H1 (cell line): ENCODE measurements around the gene MRPL55. TPM values are rescaled to one million over a fixed set of nuclear protein-coding genes. Genes with fewer than 3 reads are reported as not detected.

Source experiments
- CTCF ChIA-PET: fragments of 300-600 bp; sonication (Branson Sonifier 250); formaldehyde crosslinking; loops from one replicate; lab custom pipeline; 2021; ENCODE audit not compliant: partially characterized antibody; lab: Charles Lee
- POLR2A ChIA-PET: fragments of 300-600 bp; sonication (Branson Sonifier 250); formaldehyde crosslinking; loops from one replicate; lab custom pipeline; 2021; ENCODE audit warnings: inconsistent platforms; ENCODE audit not compliant: partially characterized antibody; lab: Charles Lee
- DNase-seq, 2 experiments: peaks; one replicate each; pipeline versions ENCODE4 v3.0.0 to v3.0.0-alpha.2; 2010 to 2022; ENCODE audit warnings: low spot score in 2 of 2, low read depth in 1 of 2, mixed read lengths in 1 of 2
- FAIRE-seq: peaks from 2 replicates; lab custom pipeline; 2011; peaks lifted over from hg19 to GRCh38; lab: Jason Lieb, UNC
- H2AFZ ChIP-seq: 2 replicates; pipeline ENCODE4 v1.8.1; 2012; ENCODE audit warnings: low read length, inconsistent platforms
- H2AK5ac ChIP-seq: 2 replicates; pipeline ENCODE4 v1.6.1; 2013; ENCODE audit warnings: low read depth, low read length
- H2BK120ac ChIP-seq: replicated peaks from 2 replicates; pipeline ENCODE3; 2013; ENCODE audit warnings: low read depth, low read length, inconsistent platforms
- H2BK12ac ChIP-seq: 2 replicates; pipeline ENCODE4 v1.6.1; 2013; ENCODE audit warnings: low read depth, low read length
- H2BK15ac ChIP-seq: 2 replicates; pipeline ENCODE4 v1.6.1; 2013; ENCODE audit warnings: low read length
- H2BK20ac ChIP-seq: 2 replicates; pipeline ENCODE4 v1.6.1; 2013; ENCODE audit warnings: low read length
- H2BK5ac ChIP-seq: 2 replicates; pipeline ENCODE4 v1.6.1; 2013; ENCODE audit warnings: low read depth, low read length
- H3K14ac ChIP-seq: 2 replicates; pipeline ENCODE4 v1.6.1; 2013; ENCODE audit warnings: inconsistent platforms; ENCODE audit not compliant: insufficient read length
- H3K18ac ChIP-seq: 2 replicates; pipeline ENCODE4 v1.6.1; 2013; ENCODE audit warnings: low read length; ENCODE audit errors: extremely low read depth
- H3K23ac ChIP-seq: 2 replicates; pipeline ENCODE4 v1.6.1; 2013; ENCODE audit warnings: inconsistent platforms; ENCODE audit not compliant: insufficient read length
- H3K23me2 ChIP-seq: 2 replicates; pipeline ENCODE4 v1.6.1; 2013; ENCODE audit warnings: low read depth, low read length
- H3K27ac ChIP-seq: 2 replicates; pipeline ENCODE4 v1.6.1; 2011; ENCODE audit warnings: low read depth, low read length, inconsistent platforms
- H3K27me3 ChIP-seq, 4 experiments: replicated peaks in 1 of 4; 1 replicate in 1 of 4; 2 replicates in 3 of 4; pipeline versions ENCODE4 v1.6.1 to v1.8.1; 2011 to 2013; ENCODE audit warnings: low read length in 3 of 4, mild to moderate bottlenecking in 3 of 4, inconsistent platforms in 2 of 4, mixed read lengths in 2 of 4, moderate library complexity in 1 of 4; ENCODE audit not compliant: control insufficient read depth in 3 of 4, insufficient read depth in 3 of 4; ENCODE audit errors: extremely low read depth in 1 of 4
- H3K36me3 ChIP-seq, 4 experiments: 2 replicates each; pipeline versions ENCODE4 v1.6.1 to v1.8.1; 2011 to 2013; ENCODE audit warnings: mild to moderate bottlenecking in 4 of 4, low read length in 3 of 4, moderate library complexity in 2 of 4, control low read depth in 1 of 4, inconsistent platforms in 1 of 4; ENCODE audit not compliant: insufficient read depth in 4 of 4, control insufficient read depth in 2 of 4
- H3K4ac ChIP-seq: replicated peaks from 2 replicates; pipeline ENCODE3; 2013; ENCODE audit warnings: low read length, low read depth, mixed read lengths, inconsistent platforms; ENCODE audit not compliant: insufficient read length
- H3K4me1 ChIP-seq, 4 experiments: replicated peaks in 1 of 4; 1 replicate in 1 of 4; 2 replicates in 3 of 4; pipeline versions ENCODE4 v1.6.1 to v1.8.1; 2011 to 2013; ENCODE audit warnings: low read length in 3 of 4, inconsistent platforms in 2 of 4, mixed read lengths in 1 of 4; ENCODE audit not compliant: insufficient read depth in 4 of 4, control insufficient read depth in 3 of 4
- H3K4me2 ChIP-seq, 2 experiments: 2 replicates each; pipeline versions ENCODE4 v1.6.1 to v1.8.1; 2011 to 2013; ENCODE audit warnings: low read depth in 2 of 2, low read length in 2 of 2, control low read depth in 1 of 2, inconsistent platforms in 1 of 2, mild to moderate bottlenecking in 1 of 2; ENCODE audit not compliant: insufficient read depth in 1 of 2
- H3K4me3 ChIP-seq, 4 experiments: fragments of 200-600, 300-600 bp in 1 of 4; sonication (generic), shearing (Covaris generic), sonication (Bioruptor Twin) in 1 of 4; 2 replicates each; pipeline versions ENCODE4 v1.5.1 to v1.8.1; 2011 to 2016; ENCODE audit warnings: low read length in 4 of 4, low read depth in 3 of 4, control low read depth in 2 of 4, inconsistent platforms in 2 of 4, mild to moderate bottlenecking in 2 of 4, mixed read lengths in 1 of 4, moderate library complexity in 1 of 4; ENCODE audit not compliant: insufficient read depth in 2 of 4; ENCODE audit errors: extremely low read depth in 1 of 4
- H3K56ac ChIP-seq: replicated peaks from 2 replicates; pipeline ENCODE3; 2013; ENCODE audit warnings: low read depth, mild to moderate bottlenecking, mixed read lengths, low read length, inconsistent platforms; ENCODE audit not compliant: insufficient read length
- H3K79me1 ChIP-seq: 2 replicates; pipeline ENCODE4 v1.6.1; 2013; ENCODE audit warnings: low read depth, low read length, control low read depth
- H3K79me2 ChIP-seq, 2 experiments: 2 replicates each; pipeline versions ENCODE4 v1.6.1 to v1.8.1; 2012 to 2013; ENCODE audit warnings: low read length in 2 of 2, mild to moderate bottlenecking in 2 of 2, inconsistent platforms in 1 of 2; ENCODE audit not compliant: insufficient read depth in 2 of 2, control insufficient read depth in 1 of 2
- H3K9ac ChIP-seq, 4 experiments: replicated peaks in 1 of 4; 1 replicate in 1 of 4; 2 replicates in 3 of 4; pipeline versions ENCODE4 v1.6.1 to v1.8.1; 2011 to 2013; ENCODE audit warnings: low read depth in 3 of 4, low read length in 3 of 4, control low read depth in 2 of 4, mild to moderate bottlenecking in 2 of 4, moderate library complexity in 2 of 4, inconsistent platforms in 1 of 4; ENCODE audit errors: extremely low read depth in 1 of 4
- H3K9me3 ChIP-seq, 2 experiments: 2 replicates each; pipeline versions ENCODE4 v1.6.1 to v1.8.1; 2012 to 2013; ENCODE audit warnings: mild to moderate bottlenecking in 2 of 2, moderate library complexity in 2 of 2, control low read depth in 1 of 2, inconsistent platforms in 1 of 2, low read depth in 1 of 2, low read length in 1 of 2, mixed read lengths in 1 of 2; ENCODE audit not compliant: insufficient read depth in 2 of 2
- H4K20me1 ChIP-seq, 2 experiments: replicated peaks in 1 of 2; 2 replicates each; pipeline versions ENCODE3 to v1.8.1; 2011 to 2013; ENCODE audit warnings: inconsistent platforms in 2 of 2, low read length in 2 of 2, mild to moderate bottlenecking in 1 of 2; ENCODE audit not compliant: insufficient read depth in 2 of 2, control insufficient read depth in 1 of 2
- H4K5ac ChIP-seq: 2 replicates; pipeline ENCODE4 v1.6.1; 2013; ENCODE audit warnings: low read length, low read depth, mixed read lengths, inconsistent platforms; ENCODE audit not compliant: insufficient read length
- H4K8ac ChIP-seq: 2 replicates; pipeline ENCODE4 v1.8.0; 2013; ENCODE audit warnings: mild to moderate bottlenecking, moderate library complexity, low read length, inconsistent platforms; ENCODE audit not compliant: insufficient read depth; ENCODE audit errors: extremely low read depth
- H4K91ac ChIP-seq: replicated peaks from 2 replicates; pipeline ENCODE3; 2013; ENCODE audit warnings: low read length, mixed read lengths, inconsistent platforms; ENCODE audit not compliant: insufficient read length
- BACH1 ChIP-seq: IDR thresholded peaks from 2 replicates; pipeline ENCODE4 v1.6.1; 2012; ENCODE audit warnings: low read length, improper control_type of control experiment
- BRCA1 ChIP-seq: IDR thresholded peaks from 2 replicates; pipeline ENCODE4 v1.6.1; 2012; ENCODE audit warnings: low read depth, low read length, improper control_type of control experiment
- CEBPB ChIP-seq: IDR thresholded peaks from 2 replicates; pipeline ENCODE4 v1.6.1; 2012; ENCODE audit warnings: low read depth, low read length
- GABPA ChIP-seq: IDR thresholded peaks from 2 replicates; pipeline ENCODE4 v1.6.1; 2011; ENCODE audit warnings: mild to moderate bottlenecking, low read length, moderate library complexity, borderline replicate concordance; ENCODE audit not compliant: insufficient read depth
- HDAC2 ChIP-seq, 2 experiments: fragments of 300-600 bp in 1 of 2; sonication (generic) in 1 of 2; IDR thresholded peaks; 2 replicates each; pipeline ENCODE4 v1.6.1; 2011 to 2012; ENCODE audit warnings: low read depth in 2 of 2, low read length in 2 of 2, mild to moderate bottlenecking in 2 of 2, moderate library complexity in 2 of 2, borderline replicate concordance in 1 of 2, inconsistent platforms in 1 of 2
- JUND ChIP-seq: IDR thresholded peaks from 2 replicates; pipeline ENCODE4 v1.6.1; 2011; ENCODE audit warnings: mild to moderate bottlenecking, improper control_type of control experiment, low read length
- KDM5A ChIP-seq: fragments of 200-600 bp; IDR thresholded peaks from 2 replicates; pipeline ENCODE4 v1.7.1; 2012; ENCODE audit warnings: mild to moderate bottlenecking, low read length, inconsistent platforms, mixed read lengths
- PHF8 ChIP-seq: fragments of 200-600 bp; sonication (generic); conservative IDR thresholded peaks from 2 replicates; pipeline ENCODE4 v1.7.1; 2012; ENCODE audit warnings: low read depth, mild to moderate bottlenecking, inconsistent platforms, low read length, moderate library complexity
- SAP30 ChIP-seq: fragments of 300-600 bp; sonication (generic); IDR thresholded peaks from 2 replicates; pipeline ENCODE4 v1.7.1; 2012; ENCODE audit warnings: low read length, moderate library complexity, mild to moderate bottlenecking, inconsistent platforms; ENCODE audit not compliant: insufficient read depth, insufficient replicate concordance
- SP4 ChIP-seq: IDR thresholded peaks from 2 replicates; pipeline ENCODE4 v1.6.1; 2012; ENCODE audit warnings: low read length, inconsistent platforms
- YY1 ChIP-seq: IDR thresholded peaks from 2 replicates; pipeline ENCODE4 v1.6.1; 2011; ENCODE audit warnings: low read depth, mild to moderate bottlenecking, low read length
- ZNF274 ChIP-seq: IDR thresholded peaks from 2 replicates; pipeline ENCODE4 v1.7.0; 2012; ENCODE audit warnings: low read length, borderline replicate concordance; ENCODE audit errors: extremely low read depth
- WGBS, 2 experiments: shearing (Covaris generic) in 1 of 2; methylation state at CpG; one replicate each; pipeline versions ENCODE4 v1.1.6 to v1.1.7; 2013 to 2015; ENCODE audit warnings: low lambda C conversion rate in 2 of 2, mixed read lengths in 2 of 2, inconsistent platforms in 1 of 2, low coverage in 1 of 2, missing lambda C conversion rate in 1 of 2; ENCODE audit not compliant: insufficient replicate concordance in 2 of 2, insufficient coverage in 1 of 2, insufficient read length in 1 of 2; ENCODE audit errors: extremely low coverage in 1 of 2, missing lambda C conversion rate in 1 of 2; 5-methylcytosine and 5-hydroxymethylcytosine counted together
- polyA plus RNA-seq, 7 experiments: library from polyadenylated mRNA; depleted of rRNA in 3 of 7; stranded (reverse) in 5 of 7; unstranded in 2 of 7; fragments of >200 nt in 5 of 7; fragments of 200-250 nt in 2 of 7; gene quantifications; 1 replicate in 5 of 7; 2 replicates in 1 of 7; 4 replicates in 1 of 7; pipeline versions ENCODE4 v1.2.1 to v1.2.3, GENCODE V29; 2011 to 2013; ENCODE audit warnings: missing spikeins in 2 of 7, mixed read lengths in 2 of 7
- total RNA-seq: library from RNA; stranded (reverse); fragmentation: NEBNext Ultra II Directional; extraction: Animal tissue kit (Norgen Biotek cat#: 25700); gene quantifications from 2 replicates; pipeline ENCODE4 v1.2.1, GENCODE V29; 2021

Gene MRPL55
- total and polyA plus RNA-seq, 2 of the 8 experiments (the other 6 are each of a cell fraction or from before 2014, with no cell fraction given), result 59.0 to 244 TPM

DNA sequence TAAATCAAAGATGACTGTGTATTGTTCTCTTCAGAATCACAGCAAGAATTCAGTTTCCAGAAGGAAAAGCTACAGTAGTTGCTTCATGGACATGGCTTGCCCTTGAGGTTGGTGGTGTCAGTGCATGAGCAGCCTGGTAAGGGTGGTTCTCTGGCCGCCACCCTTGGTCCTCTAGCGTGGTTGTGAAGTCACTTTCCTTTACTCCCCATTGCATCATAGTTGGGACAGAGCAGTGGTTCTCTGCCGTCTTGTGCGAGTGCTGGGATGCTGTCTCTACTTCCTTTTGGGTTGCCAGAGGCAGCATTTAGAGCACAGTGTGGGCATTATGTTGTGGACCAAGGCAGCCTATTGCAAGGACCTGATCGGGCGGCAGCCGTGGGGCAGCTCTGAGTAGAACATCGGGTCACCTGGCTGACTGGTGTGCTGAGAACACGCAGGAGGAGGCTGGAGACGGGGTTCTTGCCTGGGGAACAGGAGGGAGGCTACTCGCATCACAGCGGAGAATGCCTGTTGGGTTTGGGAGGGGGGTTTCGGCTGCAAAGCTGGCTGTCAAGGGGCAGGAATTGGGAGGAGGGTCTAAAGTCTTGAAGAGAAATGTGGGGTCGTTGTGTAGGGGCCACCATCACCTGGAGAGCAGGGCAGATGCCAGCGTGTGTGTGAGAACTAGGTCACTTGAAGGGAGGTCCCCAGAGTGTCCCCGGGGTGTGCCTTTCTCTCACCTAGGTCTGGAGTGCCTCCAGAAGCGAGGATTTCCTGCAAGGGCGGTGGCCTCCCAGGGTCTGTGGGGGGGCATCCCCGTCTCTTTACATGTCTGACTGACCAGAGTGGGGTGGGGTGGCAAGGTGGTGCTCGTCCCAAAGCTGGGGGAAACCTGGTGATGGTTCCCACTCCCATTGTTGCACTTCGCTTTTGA, 20.3 kb downstream of the MRPL55 start:
- no peak overlapping the region for H3K23ac ChIP-seq
- no peak overlapping the region for H3K56ac ChIP-seq
- H4K20me1 ChIP-seq, result peaks cover 68 to 82% of the 10 kb centered on the region in 2 experiments
- peaks cover 0 to under 1% of the 10 kb centered on the region in 2 experiments; a peak in 1 of 4 replicates for H3K9me3 ChIP-seq
- FAIRE-seq, result no peak
- H4K5ac ChIP-seq, result no peak overlapping the region
- peaks cover 96 to 100% of the 10 kb centered on the region in 2 experiments for H3K79me2 ChIP-seq
- H3K4ac ChIP-seq, result no peak overlapping the region
- H2BK120ac ChIP-seq, result no peak overlapping the region
- no peaks in the 10 kb centered on the region for H3K27me3 ChIP-seq
- DNase-seq, result no peak
- H4K8ac ChIP-seq, result peak overlapping the region; percentile 29; the same call in 1 of the 2 replicates
- no peak overlapping the region for H3K18ac ChIP-seq
- H3K27ac ChIP-seq, result no peak overlapping the region
- peaks cover 3% of the 10 kb centered on the region for H3K23me2 ChIP-seq
- no peak overlapping the region for H3K9ac ChIP-seq
- H3K4me3 ChIP-seq, result no peak overlapping the region
- no peak overlapping the region for H2AK5ac ChIP-seq
- peaks cover 45% of the 10 kb centered on the region for H3K79me1 ChIP-seq
- H3K36me3 ChIP-seq, result no peaks in the 10 kb centered on the region
- no peak overlapping the region for H4K91ac ChIP-seq
- POLR2A ChIA-PET, result interaction anchor here (1.3 to 7.1 kb wide), 2 partner anchors 11 to 15 kb away, joined by 3 to 53 read pairs; no protein-coding TSS in a partner anchor
- WGBS, 2 experiments, result 87% methylated on average over 21 of the region's 21 CpGs; no CpG with 5 or more reads in 1 of the 2 experiments
- H2BK12ac ChIP-seq, result no peak overlapping the region
- no peak overlapping the region for H2BK15ac ChIP-seq
- no peak overlapping the region for H2BK20ac ChIP-seq
- TF ChIP-seq SAP30 (no peak), BACH1 (no peak), PHF8 (no peak), BRCA1 (no peak), YY1 (no peak), HDAC2 (IDR thresholded peaks at IDR 0.05; ENCODE audit: borderline replicate concordance in 1 of 2, low read depth in 2 of 2, low read length in 2 of 2) (no peak), GABPA (no peak), JUND (no peak), KDM5A (no peak), CEBPB (no peak), ZNF274 (no peak), SP4 (no peak)
- H3K4me2 ChIP-seq, result no peak overlapping the region
- H3K14ac ChIP-seq, result no peak overlapping the region
- no peak overlapping the region for H2AFZ ChIP-seq
- H3K4me1 ChIP-seq, result peaks cover 4 to 14% (median 10%) of the 10 kb centered on the region in 4 experiments
- H2BK5ac ChIP-seq, result 0 out of 2 replicates have a peak overlapping the region, but pooled peaks have one; percentile 12
- CTCF ChIA-PET, result interaction anchor here (0.9 to 2.7 kb wide), 3 partner anchors 12 to 85 kb away, joined by 3 to 13 read pairs (median 3); no protein-coding TSS in a partner anchor
